Frontal cortex (tissue), 1 donor: ENCODE measurements around the gene TMEM175. TPM values are rescaled to one million over a fixed set of nuclear protein-coding genes. Genes with fewer than 3 reads are reported as not detected.

Source experiments
- total RNA-seq: library from RNA; depleted of rRNA; stranded (reverse); fragments of >200 nt; gene quantifications from one replicate; pipeline ENCODE4 v1.2.3, GENCODE V29; 2014

Gene TMEM175
- total RNA-seq, 1 donor from 2014 or later, result 18.8 TPM

Other genes with a start within 250 kb of the TMEM175 start
- 0.82 TPM for gene SLC49A3, start 243.3 kb upstream of the TMEM175 start, total RNA-seq
- 62.8 TPM for gene PCGF3, start 226.6 kb upstream of the TMEM175 start, total RNA-seq
- 1.2 TPM for gene CPLX1, start 106.3 kb upstream of the TMEM175 start, total RNA-seq
- 38.3 TPM for gene GAK, start 144 bp upstream of the TMEM175 start, total RNA-seq
- gene DGKQ, start 41.1 kb downstream of the TMEM175 start, total RNA-seq, result 6.1 TPM
- 6.1 TPM for gene IDUA, start 54.6 kb downstream of the TMEM175 start, total RNA-seq
- 2.0 TPM for gene SLC26A1, start 60.9 kb downstream of the TMEM175 start, total RNA-seq
- 2.0 TPM for gene FGFRL1, start 79.2 kb downstream of the TMEM175 start, total RNA-seq
- 3.3 TPM for gene RNF212, start 181.1 kb downstream of the TMEM175 start, total RNA-seq
- gene SPON2, start 240.1 kb downstream of the TMEM175 start, total RNA-seq, result 6.1 TPM